Astrocyte of the spinal cord (primary cell): ENCODE data around the gene DEGS2.

Source experiments
- DNase-seq: peaks from one replicate; pipeline ENCODE4 v3.0.0; 2011; ENCODE audit warnings: low read depth, low spot score
- H3K4me3 ChIP-seq: 2 replicates; pipeline ENCODE4 v1.5.1; 2011; ENCODE audit warnings: low read depth, mild to moderate bottlenecking, low read length, moderate library complexity
- in situ Hi-C: cut with HindIII; loops from 2 replicates; pipeline ENCODE4 v1.10.0; 2017; ENCODE audit warnings: low sequenced_read_pairs
- TF ChIP-seq, protein P1 (sequence below): IDR thresholded peaks from 2 replicates; pipeline ENCODE4 v1.5.1; 2012; ENCODE audit warnings: low read depth, mild to moderate bottlenecking, low read length, inconsistent platforms

The DEGS2 gene

DNA sequence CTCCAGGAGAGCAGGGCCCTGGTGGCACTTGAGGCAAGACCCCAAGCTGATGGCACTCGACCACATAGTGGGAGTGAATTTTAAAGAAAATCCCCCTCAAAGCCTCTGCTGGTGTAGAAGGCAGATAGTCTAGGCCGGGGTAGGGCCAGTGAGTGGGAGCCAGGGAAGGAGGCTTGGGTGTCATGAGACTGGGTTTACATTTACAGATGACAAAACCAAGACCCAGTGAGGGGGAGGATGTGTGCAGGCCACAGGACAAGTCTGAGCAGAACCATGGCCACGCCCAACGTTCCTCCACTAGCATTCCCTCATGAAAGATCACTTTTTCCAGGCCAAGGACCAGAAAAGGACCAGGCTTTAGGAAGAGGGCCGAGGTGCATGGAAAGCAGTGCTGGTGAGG is 52.2 kb downstream of the DEGS2 start:
- no peak overlapping the region for H3K4me3 ChIP-seq
- DNase-seq, result no peak
- in situ Hi-C loops, result no loop called here
- TF ChIP-seq, protein P1, sequence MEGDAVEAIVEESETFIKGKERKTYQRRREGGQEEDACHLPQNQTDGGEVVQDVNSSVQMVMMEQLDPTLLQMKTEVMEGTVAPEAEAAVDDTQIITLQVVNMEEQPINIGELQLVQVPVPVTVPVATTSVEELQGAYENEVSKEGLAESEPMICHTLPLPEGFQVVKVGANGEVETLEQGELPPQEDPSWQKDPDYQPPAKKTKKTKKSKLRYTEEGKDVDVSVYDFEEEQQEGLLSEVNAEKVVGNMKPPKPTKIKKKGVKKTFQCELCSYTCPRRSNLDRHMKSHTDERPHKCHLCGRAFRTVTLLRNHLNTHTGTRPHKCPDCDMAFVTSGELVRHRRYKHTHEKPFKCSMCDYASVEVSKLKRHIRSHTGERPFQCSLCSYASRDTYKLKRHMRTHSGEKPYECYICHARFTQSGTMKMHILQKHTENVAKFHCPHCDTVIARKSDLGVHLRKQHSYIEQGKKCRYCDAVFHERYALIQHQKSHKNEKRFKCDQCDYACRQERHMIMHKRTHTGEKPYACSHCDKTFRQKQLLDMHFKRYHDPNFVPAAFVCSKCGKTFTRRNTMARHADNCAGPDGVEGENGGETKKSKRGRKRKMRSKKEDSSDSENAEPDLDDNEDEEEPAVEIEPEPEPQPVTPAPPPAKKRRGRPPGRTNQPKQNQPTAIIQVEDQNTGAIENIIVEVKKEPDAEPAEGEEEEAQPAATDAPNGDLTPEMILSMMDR, result no peak

DNA sequence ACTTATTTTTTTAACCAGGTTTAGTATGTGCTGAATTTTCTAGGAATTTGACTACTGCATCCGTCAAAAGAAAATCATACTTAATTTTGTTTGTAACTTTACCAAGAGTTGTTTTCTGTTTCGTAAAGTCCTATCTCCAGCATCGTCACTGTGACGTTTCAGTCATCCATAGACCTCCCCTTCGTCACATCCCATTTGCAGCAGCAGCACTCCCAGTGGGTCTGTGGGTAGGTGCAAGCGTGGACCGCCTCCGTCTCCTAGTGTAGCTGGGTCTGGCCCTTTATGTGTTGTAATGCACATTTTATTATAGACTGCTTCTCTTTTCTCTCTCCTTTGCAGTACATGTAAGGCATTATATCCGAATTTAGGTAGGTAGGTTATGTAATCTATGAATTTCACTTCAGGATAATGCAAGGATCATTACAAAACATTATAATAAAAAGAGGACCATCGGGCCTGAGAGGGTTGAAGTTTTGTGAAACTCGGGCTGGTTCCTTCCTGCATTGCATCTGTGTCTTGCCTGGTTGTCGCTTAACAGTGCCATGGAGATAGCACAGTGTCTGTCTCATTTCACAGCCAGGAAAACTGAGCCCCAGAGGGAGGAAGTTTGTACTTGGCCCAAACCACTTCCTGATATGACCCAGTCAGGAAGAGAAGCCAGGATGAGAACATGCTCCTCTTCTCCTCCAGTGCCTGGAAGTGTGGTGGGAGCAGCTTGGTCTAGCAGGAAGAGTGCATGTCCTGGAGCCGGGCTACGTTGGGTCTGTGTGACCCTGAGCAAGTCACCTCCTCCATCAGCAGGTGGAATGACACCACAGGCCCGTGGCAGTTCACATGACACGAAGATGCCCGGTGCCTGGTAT is 53.0 kb downstream of the DEGS2 start:
- DNase-seq, result no peak
- TF ChIP-seq, protein P1, result no peak
- in situ Hi-C loops, result no loop called here
- no peak overlapping the region for H3K4me3 ChIP-seq

DNA sequence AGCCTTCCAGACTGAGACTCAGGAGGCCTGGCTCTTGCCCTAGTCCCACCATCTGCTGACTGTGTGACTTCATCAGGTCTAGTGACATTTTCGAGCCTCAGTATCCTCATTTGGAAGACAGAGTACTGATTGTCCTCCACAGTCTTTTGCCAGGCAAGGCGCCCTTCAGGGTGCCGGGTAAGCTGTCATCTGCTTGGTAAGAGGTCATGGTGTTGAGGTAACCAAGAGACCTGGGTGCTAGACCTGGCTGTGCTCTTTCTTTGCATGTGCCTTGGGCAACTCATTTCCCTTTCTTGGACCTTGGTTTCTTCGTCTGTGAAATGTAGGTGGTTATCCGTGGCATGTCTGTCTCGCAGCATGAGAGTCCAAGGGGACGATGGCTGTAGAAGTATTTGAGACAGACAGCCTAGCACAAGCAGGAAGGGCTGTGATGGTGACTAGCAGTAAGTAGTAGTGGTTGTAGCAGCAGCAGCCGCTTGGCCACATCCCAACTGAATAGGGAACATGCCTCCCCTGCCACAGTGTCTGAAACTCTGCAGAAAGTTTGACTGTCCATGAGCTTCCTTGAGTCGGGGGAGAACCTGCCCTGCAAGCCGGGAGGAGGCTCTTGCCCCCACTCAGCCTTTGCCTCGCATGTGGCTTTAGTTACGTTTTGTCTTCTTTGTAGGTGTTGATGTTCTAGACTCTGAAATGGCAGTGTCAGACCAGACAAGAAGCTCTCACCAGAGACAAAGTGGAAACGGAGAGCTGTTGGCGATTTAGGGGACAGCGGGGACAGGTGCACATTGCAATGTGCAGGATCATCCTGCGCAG is 53.9 kb downstream of the DEGS2 start:
- DNase-seq, result no peak
- no peak overlapping the region for H3K4me3 ChIP-seq

DNA sequence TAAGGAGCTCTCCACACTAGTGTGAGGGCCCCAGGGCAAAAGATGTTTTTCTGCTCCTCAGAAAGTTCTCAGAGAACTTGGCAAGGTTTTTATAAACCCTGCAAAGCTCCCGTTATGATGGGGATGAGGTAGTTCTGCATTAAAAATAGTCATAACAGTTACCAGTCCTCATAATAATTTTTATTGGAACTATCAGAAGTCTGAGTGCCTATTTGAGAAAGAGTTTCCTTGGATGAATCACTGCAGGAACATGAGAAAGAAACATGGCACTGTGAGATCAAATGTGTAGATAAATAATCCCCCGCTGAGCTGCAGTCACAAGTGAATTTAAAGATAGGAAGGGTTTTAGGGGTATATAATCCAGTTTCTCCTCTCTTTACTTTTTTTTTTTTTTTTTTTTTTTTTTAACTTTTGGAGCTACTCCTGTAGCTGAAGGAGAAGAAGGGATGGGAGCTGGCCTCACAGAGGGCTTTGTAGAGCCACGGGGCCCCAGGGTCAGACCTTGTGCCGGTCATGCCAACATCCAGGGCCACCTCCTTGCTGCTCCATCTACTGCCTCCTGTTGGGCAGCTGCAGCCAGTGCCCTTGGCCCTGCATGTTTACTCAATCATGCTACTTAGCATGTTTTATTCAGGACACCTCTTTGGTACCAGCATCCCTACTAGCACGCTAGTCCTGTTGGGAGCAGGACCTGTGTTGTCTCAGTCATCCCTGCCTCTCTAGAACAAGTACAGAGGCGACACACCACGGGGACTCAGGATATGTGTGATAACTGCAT is 54.7 kb downstream of the DEGS2 start:
- in situ Hi-C loops, result no loop called here
- no peak overlapping the region for H3K4me3 ChIP-seq
- DNase-seq, result peak; percentile 76
- TF ChIP-seq, protein P1, result peak; percentile 27

More for the DNA sequence above, 53.9 kb downstream of the DEGS2 start:
- TF ChIP-seq, protein P1, result no peak
- in situ Hi-C loops, result no loop called here

DNA sequence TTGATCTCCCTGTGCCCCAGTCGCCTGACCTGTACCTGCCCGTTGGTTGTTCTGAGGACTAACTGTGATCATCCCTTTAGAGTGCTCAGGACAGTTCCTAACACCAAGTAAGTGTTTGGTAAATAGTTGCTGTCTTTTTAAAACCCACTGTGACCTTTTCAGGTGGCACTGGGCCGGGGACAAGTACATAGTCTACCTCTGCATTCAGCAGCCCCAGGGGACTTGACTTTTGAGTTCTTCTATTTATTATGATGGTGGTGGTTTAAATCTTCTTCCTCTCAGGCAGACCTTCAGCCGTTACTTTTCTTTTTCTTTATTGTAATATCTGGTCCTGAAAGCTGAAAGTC is 55.5 kb downstream of the DEGS2 start:
- TF ChIP-seq, protein P1, result no peak
- DNase-seq, result no peak
- H3K4me3 ChIP-seq, result no peak overlapping the region
- in situ Hi-C loops, result no loop called here
